Right lobe of liver (tissue), 4 donors: ENCODE measurements around the gene PPP1R14C.

Experiments
- POLR2A ChIP-seq: fragments of 450-650 bp; IDR thresholded peaks from one replicate; pipeline ENCODE4 v1.6.1; 2017; ENCODE audit warnings: antibody characterized with exemption, mild to moderate bottlenecking
- TF ChIP-seq, protein P1 (sequence below), 4 donors: fragments of 200-600 bp in 3 of 4; fragments of 450-650 bp in 1 of 4; IDR thresholded peaks; one replicate each; pipeline versions ENCODE4 v1.5.1 to v1.8.0; 2016 to 2022; ENCODE audit warnings: antibody characterized with exemption in 4 of 4, mild to moderate bottlenecking in 2 of 4
- donor health status: DM: no; HTN: no; CAD: no.
- donor health status: DM: no; HTN: no; CAD: no.
- donor health status: DM: no; HTN: yes; CAD: no.

- TF ChIP-seq, protein P1, sequence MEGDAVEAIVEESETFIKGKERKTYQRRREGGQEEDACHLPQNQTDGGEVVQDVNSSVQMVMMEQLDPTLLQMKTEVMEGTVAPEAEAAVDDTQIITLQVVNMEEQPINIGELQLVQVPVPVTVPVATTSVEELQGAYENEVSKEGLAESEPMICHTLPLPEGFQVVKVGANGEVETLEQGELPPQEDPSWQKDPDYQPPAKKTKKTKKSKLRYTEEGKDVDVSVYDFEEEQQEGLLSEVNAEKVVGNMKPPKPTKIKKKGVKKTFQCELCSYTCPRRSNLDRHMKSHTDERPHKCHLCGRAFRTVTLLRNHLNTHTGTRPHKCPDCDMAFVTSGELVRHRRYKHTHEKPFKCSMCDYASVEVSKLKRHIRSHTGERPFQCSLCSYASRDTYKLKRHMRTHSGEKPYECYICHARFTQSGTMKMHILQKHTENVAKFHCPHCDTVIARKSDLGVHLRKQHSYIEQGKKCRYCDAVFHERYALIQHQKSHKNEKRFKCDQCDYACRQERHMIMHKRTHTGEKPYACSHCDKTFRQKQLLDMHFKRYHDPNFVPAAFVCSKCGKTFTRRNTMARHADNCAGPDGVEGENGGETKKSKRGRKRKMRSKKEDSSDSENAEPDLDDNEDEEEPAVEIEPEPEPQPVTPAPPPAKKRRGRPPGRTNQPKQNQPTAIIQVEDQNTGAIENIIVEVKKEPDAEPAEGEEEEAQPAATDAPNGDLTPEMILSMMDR (IDR thresholded peaks at IDR 0.05) = no peak
- no peak for TF ChIP-seq POLR2A
These were observed 108.0 kb downstream of the PPP1R14C start for GRCh38 chr6:150250826-150251225.
